ENCODE measurements around the gene TRA2B. TPM values are rescaled to one million over a fixed set of nuclear protein-coding genes. Genes with fewer than 3 reads are reported as not detected.

Gene TRA2B
- total RNA-seq, 1 donor from 2014 or later = 120 TPM

DNA sequence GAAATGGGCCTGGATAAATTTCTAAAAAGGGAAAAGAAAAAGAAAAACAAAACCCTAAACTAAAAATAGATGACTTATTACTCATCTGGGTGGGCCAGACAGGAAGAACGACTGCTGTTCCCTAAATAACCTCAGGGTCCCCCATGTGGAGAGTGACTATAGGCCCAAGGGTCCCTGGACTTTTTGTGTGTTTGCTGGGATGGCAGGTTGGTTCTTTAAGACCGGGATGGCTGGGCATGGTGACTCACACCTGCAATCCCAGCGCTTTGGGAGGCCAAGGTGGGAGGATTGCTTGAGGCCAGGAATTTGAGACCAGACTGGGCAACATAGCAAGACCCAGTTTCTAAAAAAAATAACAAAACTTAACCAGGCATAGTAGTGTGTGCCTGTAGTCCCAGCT is 43.8 kb upstream of the TRA2B start:
- peaks cover 16% of the 10 kb centered on the region for H3K27me3 Mint-ChIP-seq (ENCODE audit: low read depth, unreplicated experiment)
- H2AFZ ChIP-seq (ENCODE audit: low read depth, low read length) = no peak overlapping the region
- H3K27ac Mint-ChIP-seq (ENCODE audit: unreplicated experiment) = no peak overlapping the region

DNA sequence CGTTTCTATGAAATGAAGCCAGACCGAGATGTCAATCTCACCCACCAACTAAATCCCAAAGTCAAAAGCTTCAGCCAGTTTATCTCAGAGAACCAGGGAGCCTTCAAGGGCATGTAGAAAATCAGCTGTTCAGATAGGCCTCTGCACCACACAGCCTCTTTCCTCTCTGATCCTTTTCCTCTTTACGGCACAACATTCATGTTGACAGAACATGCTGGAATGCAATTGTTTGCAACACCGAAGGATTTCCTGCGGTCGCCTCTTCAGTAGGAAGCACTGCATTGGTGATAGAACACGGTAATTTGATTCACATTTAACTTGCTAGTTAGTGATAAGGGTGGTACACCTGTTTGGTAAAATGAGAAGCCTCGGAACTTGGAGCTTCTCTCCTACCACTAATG is 41.9 kb upstream of the TRA2B start:
- H2AFZ ChIP-seq (ENCODE audit: low read depth, low read length) = no peak overlapping the region
- H3K36me3 ChIP-seq (ENCODE audit: insufficient read depth, low read length) = no peaks in the 10 kb centered on the region
- H3K27me3 ChIP-seq (ENCODE audit: insufficient read depth, low read length) = no peaks in the 10 kb centered on the region
- H3K9me3 ChIP-seq (ENCODE audit: insufficient read depth, low read depth, low read length) = no peaks in the 10 kb centered on the region
- TF ChIP-seq, protein P1, sequence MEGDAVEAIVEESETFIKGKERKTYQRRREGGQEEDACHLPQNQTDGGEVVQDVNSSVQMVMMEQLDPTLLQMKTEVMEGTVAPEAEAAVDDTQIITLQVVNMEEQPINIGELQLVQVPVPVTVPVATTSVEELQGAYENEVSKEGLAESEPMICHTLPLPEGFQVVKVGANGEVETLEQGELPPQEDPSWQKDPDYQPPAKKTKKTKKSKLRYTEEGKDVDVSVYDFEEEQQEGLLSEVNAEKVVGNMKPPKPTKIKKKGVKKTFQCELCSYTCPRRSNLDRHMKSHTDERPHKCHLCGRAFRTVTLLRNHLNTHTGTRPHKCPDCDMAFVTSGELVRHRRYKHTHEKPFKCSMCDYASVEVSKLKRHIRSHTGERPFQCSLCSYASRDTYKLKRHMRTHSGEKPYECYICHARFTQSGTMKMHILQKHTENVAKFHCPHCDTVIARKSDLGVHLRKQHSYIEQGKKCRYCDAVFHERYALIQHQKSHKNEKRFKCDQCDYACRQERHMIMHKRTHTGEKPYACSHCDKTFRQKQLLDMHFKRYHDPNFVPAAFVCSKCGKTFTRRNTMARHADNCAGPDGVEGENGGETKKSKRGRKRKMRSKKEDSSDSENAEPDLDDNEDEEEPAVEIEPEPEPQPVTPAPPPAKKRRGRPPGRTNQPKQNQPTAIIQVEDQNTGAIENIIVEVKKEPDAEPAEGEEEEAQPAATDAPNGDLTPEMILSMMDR (IDR thresholded peaks at IDR 0.05; ENCODE audit: insufficient read depth, low read depth, low read length) = no peak
- no peak for TF ChIP-seq EZH2 (IDR thresholded peaks at IDR 0.05; ENCODE audit: insufficient read depth, low read length)
- no peak overlapping the region for H3K4me3 Mint-ChIP-seq (ENCODE audit: unreplicated experiment)
- H3K79me2 ChIP-seq (ENCODE audit: insufficient read depth, low read length) = no peaks in the 10 kb centered on the region
- DNase-seq (ENCODE audit: low read depth) = no peak
- no peaks in the 10 kb centered on the region for H3K36me3 Mint-ChIP-seq (ENCODE audit: low read depth, unreplicated experiment)
- no peak overlapping the region for H3K27ac ChIP-seq (ENCODE audit: low read depth, low read length)
- H3K4me3 ChIP-seq (ENCODE audit: insufficient read depth, low read depth, low read length) = no peak overlapping the region
- H3K4me2 ChIP-seq (ENCODE audit: low read length) = peak overlapping the region; percentile 39
- FAIRE-seq = no peak
- H3K27ac Mint-ChIP-seq (ENCODE audit: unreplicated experiment) = no peak overlapping the region
- H3K27me3 Mint-ChIP-seq (ENCODE audit: low read depth, unreplicated experiment) = peaks cover 15% of the 10 kb centered on the region
- H3K4me1 Mint-ChIP-seq (ENCODE audit: low read depth, unreplicated experiment) = peaks cover 22% of the 10 kb centered on the region
- no peaks in the 10 kb centered on the region for H3K9me3 Mint-ChIP-seq (ENCODE audit: unreplicated experiment)
- peaks cover 12% of the 10 kb centered on the region for H3K4me1 ChIP-seq (ENCODE audit: insufficient read depth, low read length)
- no peak overlapping the region for H3K9ac ChIP-seq (ENCODE audit: low read length)
- no peaks in the 10 kb centered on the region for H4K20me1 ChIP-seq (ENCODE audit: insufficient read depth, low read length)

More for the DNA sequence above, 43.8 kb upstream of the TRA2B start:
- Mint-ChIP-seq H3K9me3 (ENCODE audit: unreplicated experiment) (no peaks in the 10 kb centered on the region), H3K4me1 (ENCODE audit: low read depth, unreplicated experiment) (peaks cover 22% of the 10 kb centered on the region), H3K36me3 (ENCODE audit: low read depth, unreplicated experiment) (no peaks in the 10 kb centered on the region), H3K4me3 (ENCODE audit: unreplicated experiment) (no peak overlapping the region)
- no peak for FAIRE-seq
- no peaks in the 10 kb centered on the region for H3K79me2 ChIP-seq (ENCODE audit: insufficient read depth, low read length)
- H3K27me3 ChIP-seq (ENCODE audit: insufficient read depth, low read length) = no peaks in the 10 kb centered on the region
- H3K4me2 ChIP-seq (ENCODE audit: low read length) = peak overlapping the region; percentile 62
- no peak for DNase-seq (ENCODE audit: low read depth)
- H3K36me3 ChIP-seq (ENCODE audit: insufficient read depth, low read length) = no peaks in the 10 kb centered on the region
- H3K27ac ChIP-seq (ENCODE audit: low read depth, low read length) = no peak overlapping the region
- no peak overlapping the region for H3K4me3 ChIP-seq (ENCODE audit: insufficient read depth, low read depth, low read length)
- peaks cover 12% of the 10 kb centered on the region for H3K4me1 ChIP-seq (ENCODE audit: insufficient read depth, low read length)
- no peaks in the 10 kb centered on the region for H4K20me1 ChIP-seq (ENCODE audit: insufficient read depth, low read length)
- H3K9ac ChIP-seq (ENCODE audit: low read length) = peak overlapping the region; percentile 37
- H3K9me3 ChIP-seq (ENCODE audit: insufficient read depth, low read depth, low read length) = no peaks in the 10 kb centered on the region
- TF ChIP-seq EZH2 (IDR thresholded peaks at IDR 0.05; ENCODE audit: insufficient read depth, low read length) = no peak
- TF ChIP-seq, protein P1 (IDR thresholded peaks at IDR 0.05; ENCODE audit: insufficient read depth, low read depth, low read length) = no peak

DNA sequence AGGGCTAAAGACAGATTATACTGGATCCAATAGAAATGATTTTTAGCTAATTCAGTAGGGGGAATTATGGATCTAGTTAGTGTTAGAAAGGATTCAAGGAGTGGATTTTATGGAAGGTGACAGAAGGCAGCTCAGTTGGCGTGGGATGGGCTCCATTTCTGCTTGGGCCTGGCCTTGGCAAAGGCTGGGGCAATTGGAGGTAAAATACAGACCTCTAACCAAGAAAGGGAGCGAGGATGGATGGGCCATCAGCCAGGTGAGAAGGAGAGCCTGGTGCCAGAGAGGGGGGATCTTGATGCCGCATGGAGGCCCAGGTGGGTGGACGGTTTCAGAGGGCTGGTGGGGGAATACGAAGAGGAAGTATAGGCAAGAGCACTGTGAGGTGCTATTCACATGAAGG is 40.7 kb upstream of the TRA2B start:
- FAIRE-seq (no peak), DNase-seq (ENCODE audit: low read depth) (no peak)
- Histone ChIP-seq H3K9ac (ENCODE audit: low read length) (no peak overlapping the region), H3K36me3 (ENCODE audit: insufficient read depth, low read length) (no peaks in the 10 kb centered on the region), H3K4me2 (ENCODE audit: low read length) (no peak overlapping the region), H3K27me3 (ENCODE audit: insufficient read depth, low read length) (no peaks in the 10 kb centered on the region), H3K27ac (ENCODE audit: low read depth, low read length) (no peak overlapping the region), H4K20me1 (ENCODE audit: insufficient read depth, low read length) (no peaks in the 10 kb centered on the region), H2AFZ (ENCODE audit: low read depth, low read length) (no peak overlapping the region), H3K79me2 (ENCODE audit: insufficient read depth, low read length) (no peaks in the 10 kb centered on the region), H3K9me3 (ENCODE audit: insufficient read depth, low read depth, low read length) (no peaks in the 10 kb centered on the region), H3K4me3 (ENCODE audit: insufficient read depth, low read depth, low read length) (no peak overlapping the region), H3K4me1 (ENCODE audit: insufficient read depth, low read length) (peaks cover 10% of the 10 kb centered on the region)
- Mint-ChIP-seq H3K27ac (ENCODE audit: unreplicated experiment) (no peak overlapping the region), H3K9me3 (ENCODE audit: unreplicated experiment) (no peaks in the 10 kb centered on the region), H3K4me1 (ENCODE audit: low read depth, unreplicated experiment) (peaks cover 22% of the 10 kb centered on the region), H3K27me3 (ENCODE audit: low read depth, unreplicated experiment) (peaks cover 16% of the 10 kb centered on the region), H3K4me3 (ENCODE audit: unreplicated experiment) (no peak overlapping the region), H3K36me3 (ENCODE audit: low read depth, unreplicated experiment) (no peaks in the 10 kb centered on the region)
- no peak for TF ChIP-seq EZH2 (IDR thresholded peaks at IDR 0.05; ENCODE audit: insufficient read depth, low read length)
- TF ChIP-seq, protein P1 (IDR thresholded peaks at IDR 0.05; ENCODE audit: insufficient read depth, low read depth, low read length) = no peak

All from astrocyte (in vitro differentiated cells and primary cell).